IPS DF 6.9 (cell line): ENCODE measurements around the gene IP6K3.
A peak's percentile ranks its signal among the peaks of the same experiment; 100 is the strongest.

Source experiments
- DNase-seq: peaks from one replicate; pipeline ENCODE4 v3.0.0-alpha.2; 2013; ENCODE audit warnings: low read depth, low spot score
- H3K27ac ChIP-seq: one replicate; pipeline ENCODE4 v1.5.1; 2013; ENCODE audit warnings: low read length, control low read depth
- H3K27me3 ChIP-seq: 2 replicates; pipeline ENCODE4 v1.6.1; 2013; ENCODE audit warnings: mild to moderate bottlenecking, low read length; ENCODE audit not compliant: control insufficient read depth, insufficient read depth
- H3K36me3 ChIP-seq: 2 replicates; pipeline ENCODE4 v1.6.1; 2013; ENCODE audit warnings: low read length; ENCODE audit not compliant: control insufficient read depth, insufficient read depth
- H3K4me1 ChIP-seq: 2 replicates; pipeline ENCODE4 v1.6.1; 2013; ENCODE audit warnings: low read length; ENCODE audit not compliant: control insufficient read depth, insufficient read depth
- H3K4me3 ChIP-seq: 2 replicates; pipeline ENCODE4 v1.5.1; 2013; ENCODE audit warnings: mild to moderate bottlenecking, low read length
- H3K9me3 ChIP-seq: 2 replicates; pipeline ENCODE4 v1.6.1; 2013; ENCODE audit warnings: low read length, inconsistent platforms; ENCODE audit not compliant: control insufficient read depth, insufficient read depth
- WGBS: extraction: QIAGEN DNeasy Blood & Tissue Kit; methylation state at CpG from one replicate; pipeline ENCODE4 v1.1.7; 2013; ENCODE audit warnings: mixed read lengths, missing lambda C conversion rate; ENCODE audit not compliant: insufficient read length, insufficient coverage; 5-methylcytosine and 5-hydroxymethylcytosine counted together

Gene IP6K3

GRCh38 chr6:33712914-33713313 lies 33.8 kb downstream of the IP6K3 start:
- H3K27me3 ChIP-seq, result no peaks in the 10 kb centered on the region
- no peaks in the 10 kb centered on the region for H3K9me3 ChIP-seq
- peaks cover 3% of the 10 kb centered on the region; the same call in 1 of the 2 replicates for H3K4me1 ChIP-seq
- H3K27ac ChIP-seq, result no peak overlapping the region
- no peak overlapping the region for H3K4me3 ChIP-seq
- no CpG with 5 or more reads among the region's 3 CpGs for WGBS
- no peak for DNase-seq
- peaks cover 5% of the 10 kb centered on the region; the same call in 1 of the 2 replicates for H3K36me3 ChIP-seq

- no CpG with 5 or more reads among the region's 73 CpGs for WGBS
Measured at GRCh38 chr6:33711140-33712129, 35.3 kb downstream of the IP6K3 start, which contains the start of gene UQCC2. Gene UQCC2, minus strand, starts transcription at chr6:33711700. Its CDS starts 14 bp downstream, at chr6:33711686.

GRCh38 chr6:33710296-33711121 lies 36.2 kb downstream of the IP6K3 start:
- Histone ChIP-seq H3K36me3 (peaks cover 5% of the 10 kb centered on the region; the same call in 1 of the 2 replicates), H3K27ac (no peak overlapping the region), H3K9me3 (no peaks in the 10 kb centered on the region), H3K27me3 (no peaks in the 10 kb centered on the region), H3K4me1 (peaks cover 3% of the 10 kb centered on the region; the same call in 1 of the 2 replicates), H3K4me3 (peak overlapping the region; percentile 88; the same call in 1 of the 2 replicates)
- no peak for DNase-seq
- 100% methylated on average over 3 of the region's 15 CpGs for WGBS

More at GRCh38 chr6:33711140-33712129, 35.3 kb downstream of the IP6K3 start, which contains the start of gene UQCC2:
- Histone ChIP-seq H3K4me1 (peaks cover 3% of the 10 kb centered on the region; the same call in 1 of the 2 replicates), H3K27ac (no peak within 1 kb of the TSS), H3K4me3 (peak within 1 kb of the TSS; percentile 88), H3K27me3 (no peaks in the 10 kb centered on the region), H3K9me3 (no peaks in the 10 kb centered on the region), H3K36me3 (peaks cover 5% of the 10 kb centered on the region; the same call in 1 of the 2 replicates)
- peak; percentile 93 for DNase-seq

GRCh38 chr6:33709605-33710295 lies 37.0 kb downstream of the IP6K3 start:
- no peak overlapping the region for H3K4me3 ChIP-seq
- H3K36me3 ChIP-seq, result peaks cover 5% of the 10 kb centered on the region; the same call in 1 of the 2 replicates
- no peaks in the 10 kb centered on the region for H3K9me3 ChIP-seq
- no peak for DNase-seq
- H3K27me3 ChIP-seq, result no peaks in the 10 kb centered on the region
- H3K4me1 ChIP-seq, result peaks cover 3% of the 10 kb centered on the region; the same call in 1 of the 2 replicates
- H3K27ac ChIP-seq, result no peak overlapping the region
- no CpG with 5 or more reads among the region's 10 CpGs for WGBS

GRCh38 chr6:33708516-33709204 lies 38.0 kb downstream of the IP6K3 start:
- H3K36me3 ChIP-seq, result peaks cover 5% of the 10 kb centered on the region; the same call in 1 of the 2 replicates
- no CpG with 5 or more reads among the region's 10 CpGs for WGBS
- no peaks in the 10 kb centered on the region for H3K9me3 ChIP-seq
- H3K27ac ChIP-seq, result no peak overlapping the region
- H3K27me3 ChIP-seq, result no peaks in the 10 kb centered on the region
- H3K4me1 ChIP-seq, result peaks cover 3% of the 10 kb centered on the region; the same call in 1 of the 2 replicates
- no peak for DNase-seq
- no peak overlapping the region for H3K4me3 ChIP-seq

- H3K36me3 ChIP-seq, result peaks cover 5% of the 10 kb centered on the region; the same call in 1 of the 2 replicates
- no peak for DNase-seq
- H3K4me1 ChIP-seq, result peaks cover 3% of the 10 kb centered on the region; the same call in 1 of the 2 replicates
- H3K4me3 ChIP-seq, result no peak overlapping the region
- H3K27ac ChIP-seq, result no peak overlapping the region
- WGBS, result no CpG with 5 or more reads among the region's 5 CpGs
- H3K9me3 ChIP-seq, result no peaks in the 10 kb centered on the region
- H3K27me3 ChIP-seq, result no peaks in the 10 kb centered on the region
Measured at GRCh38 chr6:33707771-33708170, 38.9 kb downstream of the IP6K3 start.

GRCh38 chr6:33705955-33706725 lies 40.6 kb downstream of the IP6K3 start:
- 100% methylated on average over 1 of the region's 16 CpGs for WGBS
- Histone ChIP-seq H3K27ac (no peak overlapping the region), H3K4me1 (peaks cover 3% of the 10 kb centered on the region; the same call in 1 of the 2 replicates), H3K27me3 (no peaks in the 10 kb centered on the region), H3K9me3 (no peaks in the 10 kb centered on the region), H3K36me3 (peaks cover 5% of the 10 kb centered on the region; the same call in 1 of the 2 replicates), H3K4me3 (no peak overlapping the region)
- DNase-seq, result no peak

- no peaks in the 10 kb centered on the region for H3K9me3 ChIP-seq
- H3K4me1 ChIP-seq, result no peaks in the 10 kb centered on the region; the same call in 1 of the 2 replicates
- no peak overlapping the region for H3K4me3 ChIP-seq
- DNase-seq, result no peak
- H3K27me3 ChIP-seq, result no peaks in the 10 kb centered on the region
- no CpG with 5 or more reads among the region's 9 CpGs for WGBS
- peaks cover 5% of the 10 kb centered on the region; the same call in 1 of the 2 replicates for H3K36me3 ChIP-seq
- no peak overlapping the region for H3K27ac ChIP-seq
Measured at GRCh38 chr6:33705268-33705885, 41.3 kb downstream of the IP6K3 start.
